HG02884 (cell line): ENCODE data around the gene ARL8A.
"Not testable (repeated sequence)": the region's sequence is repeated elsewhere in the genome, so short reads cannot be mapped to it uniquely, and the experiment has no call there.

Experiments
- ATAC-seq: cut with Tn5 transposase; IDR thresholded peaks from one replicate; pipeline ENCODE4 v1.9.1; 2021; ENCODE audit warnings: mild to moderate bottlenecking, moderate library complexity; ENCODE audit not compliant: unreplicated experiment

The ARL8A gene

DNA sequence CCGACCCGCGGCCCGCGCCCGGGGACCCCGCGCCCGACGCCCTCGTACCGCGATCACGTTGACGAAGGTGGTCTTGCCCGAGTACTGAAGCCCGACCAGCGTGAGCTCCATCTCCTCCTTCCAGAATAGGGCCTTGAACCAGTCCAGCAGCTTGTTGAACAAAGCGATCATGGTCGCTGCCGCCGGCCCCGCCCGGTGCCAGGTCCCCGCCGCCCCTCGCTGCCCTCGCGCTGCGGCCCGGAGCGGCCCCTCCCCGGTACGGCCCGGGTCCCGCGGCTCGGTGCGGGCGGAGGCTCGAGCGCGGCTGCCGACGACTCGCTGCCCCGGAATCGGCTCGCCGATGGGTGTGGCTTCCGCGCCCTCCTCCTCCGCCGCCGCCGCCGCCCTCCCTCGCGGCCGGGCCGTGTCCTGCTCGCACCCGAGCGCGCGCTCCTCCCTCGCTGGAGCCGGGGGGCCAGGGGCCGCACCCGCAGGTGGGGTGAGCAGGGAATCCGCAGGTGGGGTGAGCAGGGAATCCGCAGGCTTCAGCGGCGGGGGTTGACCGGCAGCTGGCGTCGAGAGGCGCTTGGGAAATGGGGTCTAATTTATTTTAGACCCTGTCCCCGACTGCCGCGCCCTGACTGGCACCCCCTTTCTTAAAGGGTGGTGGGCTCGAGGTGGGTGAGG, at the start of gene ARL8A:
Gene ARL8A, minus strand, starts transcription at position 336 of the 666 bp plus-strand sequence. Its CDS starts 165 bp downstream, at position 171.
- ATAC-seq, result peak; percentile 50

DNA sequence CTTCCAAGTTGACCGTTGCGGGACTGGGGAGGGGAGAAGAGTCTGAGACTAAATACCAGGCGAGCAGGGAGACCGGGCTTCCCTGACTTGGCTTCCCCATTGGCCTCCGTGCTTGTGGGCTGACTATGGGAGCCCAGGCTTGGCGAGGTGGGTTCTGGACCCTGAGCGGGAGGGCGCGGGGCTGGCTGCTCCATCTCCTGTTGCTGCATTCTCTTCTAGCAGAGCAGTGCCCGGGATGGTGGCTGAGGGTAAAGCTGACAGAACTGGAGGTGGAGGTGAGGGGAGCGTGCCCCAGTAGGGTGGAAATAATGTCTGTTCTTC, 49.8 kb upstream of the ARL8A start:
- no peak for ATAC-seq

DNA sequence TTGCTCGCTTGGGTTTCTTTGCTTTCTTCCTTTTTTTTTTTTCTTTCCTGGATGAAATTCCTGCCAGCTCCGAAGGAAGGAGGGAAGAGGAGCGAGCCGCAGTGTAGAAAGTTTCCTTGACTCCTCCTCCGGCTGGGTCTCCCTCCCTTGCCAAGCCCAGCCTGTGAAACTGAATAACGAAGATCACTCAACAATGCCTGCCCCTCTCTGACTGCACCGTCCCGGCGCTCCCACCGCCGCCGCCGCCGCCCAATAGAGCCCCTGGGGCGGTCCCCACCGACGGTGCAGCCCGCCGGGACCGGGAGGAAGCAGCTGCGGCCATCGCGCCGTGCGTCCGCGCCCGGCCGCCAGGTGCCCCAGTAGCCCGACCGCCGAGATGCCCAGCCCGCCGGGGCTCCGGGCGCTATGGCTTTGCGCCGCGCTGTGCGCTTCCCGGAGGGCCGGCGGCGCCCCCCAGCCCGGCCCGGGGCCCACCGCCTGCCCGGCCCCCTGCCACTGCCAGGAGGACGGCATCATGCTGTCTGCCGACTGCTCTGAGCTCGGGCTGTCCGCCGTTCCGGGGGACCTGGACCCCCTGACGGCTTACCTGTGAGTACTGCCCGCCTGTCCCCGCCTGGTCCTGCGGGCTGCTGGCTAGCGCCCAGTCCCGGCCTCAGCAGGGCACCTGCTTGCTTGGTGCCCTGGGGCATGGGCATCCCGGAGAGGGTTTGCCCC, 49.2 kb upstream of the ARL8A start, which contains the start of gene LGR6:
Gene LGR6, plus strand, starts transcription at position 186 of the 714 bp plus-strand sequence. Its CDS starts 191 bp downstream, at position 377.
- no peak for ATAC-seq

DNA sequence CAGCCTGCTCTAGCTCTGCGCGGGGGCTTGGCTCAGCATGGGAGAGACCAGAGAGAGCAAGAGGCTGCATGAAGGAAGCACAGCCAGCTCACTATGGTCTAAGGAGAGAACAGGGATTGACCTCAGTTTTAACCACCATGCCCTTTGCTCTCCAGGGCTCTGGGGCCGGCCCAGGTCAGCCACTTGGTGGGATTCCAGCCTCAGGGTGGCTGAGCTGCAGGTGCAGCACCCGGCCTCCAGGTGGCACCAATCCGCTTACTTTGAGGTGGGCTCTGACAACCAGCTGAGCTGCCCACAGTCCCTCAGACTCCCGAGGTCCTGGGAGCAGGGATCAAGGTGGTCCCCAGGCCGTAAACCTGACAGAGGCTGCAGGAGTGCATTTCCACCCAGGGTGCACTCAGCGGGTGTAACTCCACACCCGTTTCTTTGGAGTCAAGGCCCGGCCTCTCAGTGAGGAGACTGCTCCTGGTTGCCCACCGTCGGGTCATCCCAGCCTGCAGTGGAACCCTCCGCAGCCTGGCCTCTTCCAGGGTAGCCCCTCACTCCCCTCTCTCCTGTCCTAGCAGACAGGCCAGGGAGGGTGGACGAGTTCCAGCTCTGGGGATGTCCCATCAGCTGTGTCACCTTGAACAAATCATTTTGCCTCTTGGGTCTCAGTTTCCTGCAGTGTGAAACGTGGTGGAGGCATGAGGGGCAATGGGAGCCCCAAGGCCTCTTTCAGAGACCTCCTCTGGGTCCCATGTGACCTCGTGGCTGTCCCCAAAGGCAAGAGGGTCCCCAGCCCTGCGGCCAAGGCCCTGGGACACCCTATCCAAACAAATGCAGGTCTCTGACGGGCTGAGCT, 48.5 kb upstream of the ARL8A start:
- no peak for ATAC-seq

DNA sequence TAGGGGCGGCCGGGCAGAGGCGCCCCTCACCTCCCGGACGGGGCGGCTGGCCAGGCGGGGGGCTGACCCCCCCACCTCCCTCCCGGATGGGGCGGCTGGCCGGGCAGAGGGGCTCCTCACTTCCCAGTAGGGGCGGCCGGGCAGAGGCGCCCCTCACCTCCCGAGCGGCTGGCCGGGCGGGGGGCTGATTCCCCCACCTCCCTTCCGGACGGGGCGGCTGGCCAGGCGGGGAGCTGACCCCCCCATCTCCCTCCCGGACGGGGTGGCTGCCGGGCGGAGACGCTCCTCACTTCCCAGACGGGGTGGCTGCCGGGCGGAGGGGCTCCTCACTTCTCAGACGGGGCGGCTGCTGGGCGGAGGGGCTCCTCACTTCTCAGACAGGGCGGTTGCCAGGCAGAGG, 46.9 kb upstream of the ARL8A start:
- ATAC-seq, result not testable (repeated sequence)

DNA sequence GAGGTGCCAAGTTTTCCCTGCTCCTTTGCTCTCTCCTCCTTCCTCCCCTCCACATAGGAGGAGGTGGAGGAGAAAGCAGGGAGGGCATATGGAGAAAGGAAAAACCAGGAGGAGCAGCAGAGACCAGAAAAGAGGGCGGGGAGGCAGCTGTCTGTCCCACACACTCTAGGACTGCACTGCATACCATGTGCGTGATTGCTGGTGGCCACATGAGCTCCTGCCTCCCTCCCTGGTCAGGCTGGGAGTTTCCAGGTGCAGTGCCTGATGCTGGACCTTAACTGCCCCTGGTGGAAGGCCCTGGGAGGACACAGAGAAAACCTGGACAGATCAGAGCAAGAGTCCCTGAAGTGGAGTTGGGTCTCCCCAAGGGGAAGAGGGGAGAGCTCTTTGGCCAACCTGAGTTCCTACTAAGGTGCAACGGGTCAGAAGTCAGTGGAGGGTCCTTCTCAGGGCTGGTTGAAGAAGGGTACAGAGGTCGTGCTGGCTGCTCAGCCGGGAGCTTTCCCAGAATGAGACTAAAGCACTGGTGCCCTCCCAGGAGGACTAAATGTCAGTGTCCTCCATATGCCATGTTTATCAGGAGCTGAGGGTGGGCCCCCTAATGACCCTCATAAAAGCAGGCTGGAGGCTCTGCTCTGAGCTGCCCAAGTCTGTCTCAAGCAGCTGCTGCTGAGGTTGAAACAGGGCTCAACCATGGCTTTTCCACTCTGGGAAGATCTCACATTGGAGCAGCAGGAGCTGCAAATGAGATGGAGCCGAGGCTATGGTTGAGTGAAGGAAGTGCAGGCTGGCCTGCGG, 45.6 kb upstream of the ARL8A start:
- no peak for ATAC-seq

DNA sequence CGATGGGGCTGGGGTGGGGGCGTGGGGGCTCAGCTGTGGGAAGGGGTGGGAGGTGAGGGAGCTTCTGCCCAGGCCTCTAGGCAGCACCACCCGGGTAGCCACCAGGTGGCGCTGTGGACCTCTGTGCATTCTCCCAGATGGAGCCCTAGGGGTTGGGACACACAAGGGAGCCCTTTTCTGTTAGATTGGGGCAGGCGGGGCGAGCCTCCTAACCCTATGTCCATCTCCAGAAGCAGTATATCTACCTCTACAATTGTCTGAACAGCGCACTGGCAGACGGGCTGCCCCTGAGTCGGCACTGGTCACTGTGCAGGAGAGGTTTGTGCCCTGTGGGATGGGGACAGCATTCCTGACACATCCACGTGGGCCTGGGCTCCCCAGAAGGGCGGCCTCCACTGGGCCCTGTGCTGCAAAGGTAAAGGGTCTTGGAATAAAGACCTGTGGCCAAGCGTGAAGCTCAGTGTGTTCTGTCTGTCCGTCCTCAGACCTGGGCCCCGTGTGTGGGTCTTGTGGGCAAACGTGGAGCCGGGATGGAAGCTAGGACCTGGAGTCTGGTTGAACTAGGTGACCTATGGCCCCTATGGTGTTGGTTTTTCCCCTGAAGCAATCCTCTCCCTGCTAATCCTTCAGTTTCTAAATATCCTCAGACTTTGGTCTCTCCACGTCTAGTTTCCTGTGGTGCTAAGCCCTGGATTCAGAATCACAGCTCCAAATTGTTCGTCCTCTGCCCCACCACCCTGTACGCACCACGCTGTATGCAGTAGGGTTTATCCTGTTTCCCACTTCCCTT, 44.7 kb upstream of the ARL8A start:
- ATAC-seq, result no peak

DNA sequence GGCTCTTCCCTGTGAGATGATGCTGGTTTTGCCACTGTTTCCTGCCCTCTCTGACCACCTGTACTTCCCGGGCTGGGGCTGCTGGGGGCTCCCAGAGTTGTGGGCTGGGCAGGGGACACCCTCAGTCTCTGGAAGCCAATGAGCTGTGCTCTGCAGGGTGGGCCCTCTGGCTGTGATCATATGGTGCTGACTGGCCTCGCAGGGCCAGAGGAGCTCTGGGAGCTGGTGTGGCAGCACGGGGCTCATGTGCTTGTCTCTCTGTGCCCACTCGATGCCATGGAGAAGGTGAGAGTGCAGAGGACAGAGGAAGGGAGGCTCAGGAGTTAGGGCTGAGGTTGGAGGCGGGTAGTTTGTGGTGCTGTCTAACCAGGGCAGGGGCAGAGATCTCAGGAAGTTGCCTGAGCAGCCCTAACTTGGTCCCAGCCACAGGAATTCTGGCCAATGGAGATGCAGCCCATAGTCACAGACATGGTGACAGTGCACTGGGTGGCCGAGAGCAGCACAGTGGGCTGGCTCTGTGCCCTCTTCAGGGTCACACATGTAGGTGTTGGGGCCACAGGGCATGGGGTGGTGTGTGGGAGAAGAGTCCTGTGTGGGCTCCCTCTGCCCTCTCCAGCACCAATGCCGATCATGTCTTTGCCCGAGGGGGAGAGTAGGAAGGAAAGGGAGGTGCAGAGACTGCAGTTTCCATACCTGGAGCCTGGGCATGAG, 43.3 kb upstream of the ARL8A start:
- ATAC-seq, result no peak

DNA sequence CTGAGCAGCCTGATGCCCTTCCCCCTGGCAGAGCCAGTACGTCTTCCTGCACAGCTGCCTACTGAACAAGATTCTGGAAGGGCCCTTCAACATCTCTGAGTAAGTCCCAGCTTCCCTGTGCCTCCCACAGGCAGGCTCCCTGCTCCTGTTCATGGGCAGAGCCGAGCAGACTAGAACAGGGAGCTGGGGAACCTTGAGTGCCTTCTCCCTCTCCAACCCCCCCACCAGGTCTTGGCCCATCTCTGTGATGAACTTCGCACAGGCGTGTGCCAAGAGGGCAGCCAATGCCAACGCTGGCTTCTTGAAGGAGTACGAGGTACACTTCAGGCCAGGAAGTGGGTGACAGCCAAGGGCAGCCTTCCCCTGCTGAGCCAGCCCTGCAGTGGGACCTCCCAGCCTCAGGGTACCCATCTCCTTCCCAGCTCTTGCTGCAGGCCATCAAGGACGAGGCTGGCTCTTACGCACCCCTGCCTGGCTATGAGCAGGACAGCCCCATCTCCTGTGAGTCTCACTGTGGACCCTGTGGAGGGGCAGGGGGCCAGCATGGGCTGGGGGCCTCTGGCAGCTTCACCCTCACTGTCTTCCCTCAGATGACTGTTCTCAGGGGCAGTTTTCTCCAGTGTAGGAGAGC, 42.6 kb upstream of the ARL8A start:
- ATAC-seq, result no peak

DNA sequence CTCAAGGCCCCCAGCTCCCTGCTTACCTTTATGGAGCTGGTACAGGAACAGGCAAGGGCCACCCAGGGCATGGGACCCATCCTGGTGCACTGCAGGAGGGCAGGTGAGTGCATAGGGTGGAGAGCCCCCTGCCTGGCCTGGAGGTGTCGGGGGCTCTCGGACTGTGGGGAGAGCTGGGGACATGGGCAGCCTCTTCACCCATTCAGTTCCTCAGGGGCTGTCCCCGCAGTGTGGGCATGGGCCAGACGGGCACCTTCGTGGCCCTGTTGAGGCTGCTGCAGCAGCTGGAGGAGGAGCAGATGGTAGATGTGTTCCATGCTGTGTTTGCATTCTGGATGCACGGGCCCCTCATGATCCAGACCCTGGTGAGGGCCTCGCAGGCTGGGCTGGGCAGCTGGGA, 41.8 kb upstream of the ARL8A start:
- ATAC-seq, result no peak

DNA sequence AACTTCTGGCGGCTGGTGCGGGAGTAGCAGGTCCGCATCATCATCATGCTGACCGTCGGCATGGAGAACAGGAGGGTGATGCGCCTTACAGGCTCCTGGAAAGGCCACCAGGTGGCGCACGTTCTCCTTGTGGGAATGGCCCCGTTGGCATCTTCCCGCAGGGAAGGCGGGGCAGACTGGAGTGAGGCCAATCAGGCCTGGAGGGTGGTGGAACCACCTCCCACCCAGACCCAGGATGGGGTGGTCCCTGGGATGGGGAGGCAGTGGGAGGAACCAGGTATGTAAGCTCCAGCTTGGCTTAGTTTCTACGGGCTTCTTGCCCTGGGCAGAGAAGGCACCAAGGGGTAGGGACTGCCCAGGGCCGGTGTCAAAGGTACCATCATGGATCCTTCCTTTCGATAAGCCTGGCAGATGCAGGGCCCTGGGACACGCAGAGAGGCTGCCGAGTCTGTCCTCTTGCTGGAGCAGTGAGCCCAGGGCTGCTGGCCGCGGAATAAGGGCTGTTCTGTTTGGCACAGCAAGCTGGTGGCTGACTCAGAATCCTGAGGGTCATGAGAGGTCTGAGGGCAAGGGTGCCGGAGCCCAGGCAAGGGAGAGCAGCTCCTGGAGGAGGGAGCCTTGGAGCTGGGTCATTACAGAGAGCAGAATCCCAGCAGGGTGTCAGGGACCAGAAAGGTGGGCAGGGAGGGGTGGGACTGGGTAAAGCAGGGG, 40.4 kb upstream of the ARL8A start:
- no peak for ATAC-seq

DNA sequence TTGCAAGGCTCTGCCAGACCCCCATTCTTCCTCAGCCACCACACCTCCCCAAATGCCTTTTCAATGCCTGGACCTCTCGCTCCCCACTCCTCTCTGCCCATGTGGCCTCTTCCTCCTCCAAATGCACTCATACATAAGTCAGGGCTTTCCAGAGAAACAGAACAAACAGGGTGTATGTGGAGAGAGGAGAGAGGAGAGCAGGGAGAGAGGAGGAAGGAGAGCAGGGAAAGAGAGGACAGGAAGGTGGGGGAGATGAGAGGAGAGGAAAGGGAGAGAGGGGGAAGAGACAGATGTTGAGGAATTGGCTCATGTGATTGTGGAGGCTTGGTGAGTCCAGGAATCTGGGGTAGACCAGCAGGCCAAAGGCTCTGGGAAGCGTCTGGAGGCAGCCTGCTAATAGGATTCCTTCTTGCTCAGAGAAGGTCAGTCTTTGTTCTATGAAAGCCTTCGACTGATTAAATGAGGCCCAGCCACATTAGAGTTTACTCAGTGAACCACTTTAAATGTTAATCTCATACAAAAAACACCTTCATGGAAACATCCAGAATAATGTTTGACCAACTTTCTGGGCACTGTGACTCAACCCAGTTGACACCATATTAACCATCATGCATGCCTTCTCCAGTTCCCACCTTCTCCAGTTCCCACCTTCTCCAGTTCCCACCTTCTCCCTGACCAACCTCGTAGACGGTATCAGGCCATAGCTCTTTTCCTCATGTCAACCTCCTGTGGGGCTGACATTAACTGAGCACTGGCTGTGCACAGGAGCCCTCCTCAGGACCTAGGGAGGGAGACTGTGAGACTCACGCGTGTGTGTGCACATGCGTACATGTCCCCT, 37.7 kb upstream of the ARL8A start:
- no peak for ATAC-seq

DNA sequence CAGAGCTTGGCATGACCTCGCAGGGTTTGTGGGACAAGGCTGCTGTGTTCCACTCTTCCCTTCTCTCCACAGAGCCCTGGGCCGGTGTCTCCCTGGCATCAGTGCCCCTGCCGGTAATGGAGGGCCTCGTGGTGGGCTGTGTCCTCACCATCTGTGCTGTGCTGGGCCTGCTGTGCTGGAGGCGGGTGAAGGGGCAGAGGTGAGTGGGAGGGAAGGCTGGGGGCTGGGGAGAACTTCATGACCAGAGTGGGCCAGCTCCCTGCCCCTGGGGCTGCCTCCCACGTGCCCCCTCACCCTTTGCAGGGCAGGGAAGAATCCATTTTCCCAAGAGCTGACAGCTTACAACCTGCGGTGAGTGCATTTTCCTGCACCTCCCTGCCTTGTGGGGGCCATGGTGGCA, 37.0 kb upstream of the ARL8A start:
- no peak for ATAC-seq

DNA sequence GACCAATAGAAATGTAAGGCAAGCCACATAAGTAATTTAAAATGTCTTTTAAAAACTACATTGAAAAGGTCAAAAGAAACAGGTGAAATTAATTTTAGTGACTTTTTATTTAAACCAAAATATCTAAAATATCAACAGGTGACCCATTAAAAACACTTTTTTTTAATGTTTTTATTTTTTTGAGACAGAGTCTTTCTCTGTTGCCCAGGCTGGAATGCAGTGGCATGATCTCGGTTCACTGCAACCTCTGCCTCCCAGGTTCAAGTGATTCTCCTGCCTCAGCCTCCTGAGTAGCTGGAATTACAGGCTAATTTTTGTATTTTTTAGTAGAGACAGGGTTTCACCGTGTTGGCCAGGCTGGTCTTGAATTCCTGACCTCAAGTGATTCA, 36.2 kb upstream of the ARL8A start:
- not testable (repeated sequence) for ATAC-seq

DNA sequence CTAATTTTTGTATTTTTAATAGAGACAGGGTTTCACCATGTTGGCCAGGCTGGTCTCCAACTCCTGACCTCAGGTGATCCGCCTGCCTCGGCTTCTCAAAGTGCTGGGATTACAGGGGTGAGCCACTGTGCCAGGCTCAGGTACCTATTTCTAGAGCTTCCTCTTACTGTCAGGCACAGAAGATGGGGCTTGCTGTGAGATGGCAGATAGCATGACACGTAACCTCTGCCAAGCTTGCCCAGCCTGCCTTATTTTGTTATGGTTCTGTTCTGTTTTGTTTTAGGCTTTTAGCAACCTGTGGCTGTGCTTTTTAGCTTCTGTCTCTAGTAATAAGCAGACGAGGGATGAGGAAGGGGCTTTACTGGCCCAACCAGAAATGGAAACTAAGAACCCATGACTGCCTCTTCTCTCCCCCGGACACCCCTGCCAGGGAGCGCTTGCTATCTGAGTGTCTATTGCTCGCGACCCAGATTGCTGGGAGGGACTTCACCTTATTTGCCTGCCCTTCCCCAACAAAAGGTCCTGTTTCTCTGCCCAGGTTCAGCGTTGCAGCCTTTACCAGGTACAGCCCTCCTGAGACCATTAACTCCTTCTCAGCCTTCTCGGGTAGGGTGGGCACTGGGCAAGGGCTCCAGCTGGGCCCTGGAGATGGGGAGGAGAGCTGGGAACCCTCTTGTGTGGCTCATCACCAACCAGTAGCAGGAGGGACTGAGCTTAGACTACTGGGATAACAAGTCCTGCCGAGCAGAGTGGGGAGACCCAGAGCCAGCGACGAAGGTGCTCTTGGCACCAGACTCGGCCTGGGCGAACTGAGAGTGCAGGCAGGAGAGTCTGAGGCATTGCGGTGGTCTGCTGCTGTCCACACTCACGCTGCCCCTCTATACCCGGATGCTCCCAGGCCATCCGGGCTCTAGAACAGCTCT, 35.6 kb upstream of the ARL8A start:
- no peak for ATAC-seq
